Fibroblast of lung (primary cell): ENCODE results near the gene SPG11.

Experiments used
- EZH2 ChIP-seq: IDR thresholded peaks from 2 replicates; pipeline ENCODE4 v1.5.1; 2012; ENCODE audit warnings: low read length, control low read depth, mild to moderate bottlenecking; ENCODE audit errors: missing control alignments
- TF ChIP-seq, protein P1 (sequence below), 2 donors: IDR thresholded peaks in 1 of 2; conservative IDR thresholded peaks in 1 of 2; 1 replicate in 1 of 2; 2 replicates in 1 of 2; pipeline ENCODE4 v1.5.1; 2011 to 2012; ENCODE audit warnings: low read length in 2 of 2, control low read depth in 1 of 2, inconsistent platforms in 1 of 2, low read depth in 1 of 2, mild to moderate bottlenecking in 1 of 2

DNA sequence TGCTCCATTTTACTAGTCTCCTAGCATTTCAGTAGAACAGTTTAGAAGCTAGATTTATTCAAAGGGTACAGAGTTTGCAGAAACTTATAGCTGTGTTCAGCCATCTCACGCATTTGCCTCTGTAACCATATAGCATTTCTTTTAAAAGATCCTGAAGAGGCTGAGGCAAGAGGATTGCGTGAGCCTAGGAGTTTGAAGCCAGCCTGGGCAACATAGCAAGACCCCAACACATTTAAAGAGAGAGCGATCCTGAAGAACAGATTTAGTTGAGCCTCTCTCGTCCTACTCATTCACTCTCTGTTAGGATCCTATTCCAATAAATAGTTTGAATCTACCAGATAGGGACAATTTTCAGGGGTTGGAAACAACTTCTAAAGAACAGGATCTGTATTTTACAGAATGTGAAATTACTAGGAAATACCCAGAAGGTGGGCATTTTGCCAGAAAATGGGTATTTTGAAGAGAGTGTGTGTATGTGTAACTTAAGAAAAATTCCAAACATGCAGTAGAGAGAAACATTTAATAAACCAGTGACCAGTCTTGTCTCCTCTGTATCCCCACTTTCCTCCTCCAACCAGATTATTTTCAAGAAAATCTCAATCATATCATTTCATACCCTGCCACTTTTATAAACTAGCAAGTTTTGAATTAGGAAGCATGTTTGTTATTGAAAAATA, 122.0 kb downstream of the SPG11 start:
- TF ChIP-seq, protein P1, sequence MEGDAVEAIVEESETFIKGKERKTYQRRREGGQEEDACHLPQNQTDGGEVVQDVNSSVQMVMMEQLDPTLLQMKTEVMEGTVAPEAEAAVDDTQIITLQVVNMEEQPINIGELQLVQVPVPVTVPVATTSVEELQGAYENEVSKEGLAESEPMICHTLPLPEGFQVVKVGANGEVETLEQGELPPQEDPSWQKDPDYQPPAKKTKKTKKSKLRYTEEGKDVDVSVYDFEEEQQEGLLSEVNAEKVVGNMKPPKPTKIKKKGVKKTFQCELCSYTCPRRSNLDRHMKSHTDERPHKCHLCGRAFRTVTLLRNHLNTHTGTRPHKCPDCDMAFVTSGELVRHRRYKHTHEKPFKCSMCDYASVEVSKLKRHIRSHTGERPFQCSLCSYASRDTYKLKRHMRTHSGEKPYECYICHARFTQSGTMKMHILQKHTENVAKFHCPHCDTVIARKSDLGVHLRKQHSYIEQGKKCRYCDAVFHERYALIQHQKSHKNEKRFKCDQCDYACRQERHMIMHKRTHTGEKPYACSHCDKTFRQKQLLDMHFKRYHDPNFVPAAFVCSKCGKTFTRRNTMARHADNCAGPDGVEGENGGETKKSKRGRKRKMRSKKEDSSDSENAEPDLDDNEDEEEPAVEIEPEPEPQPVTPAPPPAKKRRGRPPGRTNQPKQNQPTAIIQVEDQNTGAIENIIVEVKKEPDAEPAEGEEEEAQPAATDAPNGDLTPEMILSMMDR (conservative IDR thresholded peaks at IDR 0.05 in 1 of 2, IDR thresholded peaks at IDR 0.05 in 1 of 2; ENCODE audit: low read depth in 1 of 2, low read length in 2 of 2): no peak
- TF ChIP-seq EZH2: no peak
